Measurements from ENCODE around the gene CDYL. TPM values are rescaled to one million over a fixed set of nuclear protein-coding genes. Genes with fewer than 3 reads are reported as not detected.

The CDYL gene
- total RNA-seq, 1 experiment from 2014 or later, result 41.6 TPM

- Mint-ChIP-seq H3K4me1 (ENCODE audit: low read depth, unreplicated experiment) (peaks cover 7% of the 10 kb centered on the region), H3K9me3 (ENCODE audit: unreplicated experiment) (peaks cover 9% of the 10 kb centered on the region), H3K27ac (ENCODE audit: unreplicated experiment) (no peak overlapping the region), H3K36me3 (ENCODE audit: insufficient read depth, unreplicated experiment) (no peaks in the 10 kb centered on the region), H3K27me3 (ENCODE audit: insufficient read depth, unreplicated experiment) (no peaks in the 10 kb centered on the region), H3K4me3 (ENCODE audit: unreplicated experiment) (no peak overlapping the region)
- ChIA-PET POLR2A (no interaction called here), CTCF (no interaction called here)
- Histone ChIP-seq H3K9me3 (no peaks in the 10 kb centered on the region), H3K4me3 (ENCODE audit: low read depth, low read length) (no peak overlapping the region), H3K27me3 (replicated peaks; ENCODE audit: control insufficient read depth, insufficient read depth, low read length) (no peaks in the 10 kb centered on the region), H3K36me3 (ENCODE audit: control insufficient read depth, insufficient read depth, low read length) (no peaks in the 10 kb centered on the region), H3K4me1 (peaks cover 15% of the 10 kb centered on the region)
- intact Hi-C loops (cut with micrococcal nuclease; ENCODE audit: unreplicated experiment), result no loop called here
- no peak for TF ChIP-seq CTCF (IDR thresholded peaks at IDR 0.05; ENCODE audit: insufficient read depth in 1 of 2, low read depth in 1 of 2, low read length in 1 of 2, severe bottlenecking in 1 of 2, unreplicated experiment in 1 of 2)
- no peak for DNase-seq
- BruUV-seq (replicated peaks), result no TSS peak
These were observed 28.6 kb upstream of the CDYL start for GRCh38 chr6:4747588-4747987.

GRCh38 chr6:4751823-4752464 lies 24.3 kb upstream of the CDYL start:
- no peaks in the 10 kb centered on the region for H3K4me1 ChIP-seq
- Mint-ChIP-seq H3K9me3 (ENCODE audit: unreplicated experiment) (no peaks in the 10 kb centered on the region), H3K36me3 (ENCODE audit: insufficient read depth, unreplicated experiment) (no peaks in the 10 kb centered on the region), H3K4me3 (ENCODE audit: unreplicated experiment) (no peak overlapping the region), H3K4me1 (ENCODE audit: low read depth, unreplicated experiment) (no peaks in the 10 kb centered on the region), H3K27ac (ENCODE audit: unreplicated experiment) (no peak overlapping the region), H3K27me3 (ENCODE audit: insufficient read depth, unreplicated experiment) (peaks cover 3% of the 10 kb centered on the region)
- no peaks in the 10 kb centered on the region for H3K36me3 ChIP-seq (ENCODE audit: control insufficient read depth, insufficient read depth, low read length)
- no TSS peak for BruUV-seq (replicated peaks)
- TF ChIP-seq CTCF (IDR thresholded peaks at IDR 0.05; ENCODE audit: insufficient read depth in 1 of 2, low read depth in 1 of 2, low read length in 1 of 2, severe bottlenecking in 1 of 2, unreplicated experiment in 1 of 2), result no peak
- POLR2A ChIA-PET, result no interaction called here
- H3K27me3 ChIP-seq (replicated peaks; ENCODE audit: control insufficient read depth, insufficient read depth, low read length), result no peaks in the 10 kb centered on the region
- no peak for DNase-seq
- no peaks in the 10 kb centered on the region for H3K9me3 ChIP-seq
- CTCF ChIA-PET, result no interaction called here
- no peak overlapping the region for H3K4me3 ChIP-seq (ENCODE audit: low read depth, low read length)
- intact Hi-C loops (cut with micrococcal nuclease; ENCODE audit: unreplicated experiment), result no loop called here

GRCh38 chr6:4756247-4756646 lies 20.0 kb upstream of the CDYL start:
- Mint-ChIP-seq H3K27me3 (ENCODE audit: insufficient read depth, unreplicated experiment) (peaks cover 3% of the 10 kb centered on the region), H3K4me3 (ENCODE audit: unreplicated experiment) (no peak overlapping the region), H3K27ac (ENCODE audit: unreplicated experiment) (no peak overlapping the region), H3K9me3 (ENCODE audit: unreplicated experiment) (peaks cover 9% of the 10 kb centered on the region), H3K36me3 (ENCODE audit: insufficient read depth, unreplicated experiment) (no peaks in the 10 kb centered on the region), H3K4me1 (ENCODE audit: low read depth, unreplicated experiment) (no peaks in the 10 kb centered on the region)
- no peak for TF ChIP-seq CTCF (IDR thresholded peaks at IDR 0.05; ENCODE audit: insufficient read depth in 1 of 2, low read depth in 1 of 2, low read length in 1 of 2, severe bottlenecking in 1 of 2, unreplicated experiment in 1 of 2)
- ChIA-PET CTCF (no interaction called here), POLR2A (no interaction called here)
- H3K27me3 ChIP-seq (replicated peaks; ENCODE audit: control insufficient read depth, insufficient read depth, low read length), result no peaks in the 10 kb centered on the region
- no peaks in the 10 kb centered on the region for H3K4me1 ChIP-seq
- H3K4me3 ChIP-seq (ENCODE audit: low read depth, low read length), result no peak overlapping the region
- intact Hi-C loops (cut with micrococcal nuclease; ENCODE audit: unreplicated experiment), result no loop called here
- DNase-seq, result no peak
- H3K36me3 ChIP-seq (ENCODE audit: control insufficient read depth, insufficient read depth, low read length), result no peaks in the 10 kb centered on the region
- H3K9me3 ChIP-seq, result no peaks in the 10 kb centered on the region
- BruUV-seq (replicated peaks), result no TSS peak
